GM18909 (cell line): ENCODE results near the gene LARP4B.

Source experiments
- ATAC-seq: cut with Tn5 transposase; IDR thresholded peaks from one replicate; pipeline ENCODE4 v1.9.1; 2021; ENCODE audit warnings: mild to moderate bottlenecking; ENCODE audit not compliant: unreplicated experiment, poor library complexity

LARP4B gene

GRCh38 chr10:843703-844102 is 87.8 kb downstream of the LARP4B start:
- no peak for ATAC-seq

DNA sequence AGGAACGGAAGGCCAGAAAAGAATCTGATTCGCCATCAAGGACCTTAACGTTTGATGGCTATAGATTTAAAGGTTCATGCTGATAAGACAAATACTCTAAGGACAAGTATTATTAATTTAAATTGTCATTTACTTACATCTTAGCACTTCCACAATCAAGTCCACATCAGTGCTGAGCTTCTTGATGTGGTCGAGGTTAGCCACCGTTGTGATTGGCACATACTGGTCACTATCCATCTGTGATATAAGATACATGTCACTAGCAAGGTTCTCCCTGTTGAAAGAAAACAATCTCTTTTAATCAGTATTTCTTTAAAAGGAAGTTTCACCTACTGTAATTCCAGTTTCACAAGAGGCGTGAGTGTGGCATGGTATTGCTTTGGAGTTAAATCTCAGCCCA is 88.7 kb downstream of the LARP4B start:
- ATAC-seq, result no peak

- no peak for ATAC-seq
Measured at GRCh38 chr10:841535-841934, 90.0 kb downstream of the LARP4B start.

- no peak for ATAC-seq
Measured at GRCh38 chr10:839550-840205, 91.8 kb downstream of the LARP4B start.

DNA sequence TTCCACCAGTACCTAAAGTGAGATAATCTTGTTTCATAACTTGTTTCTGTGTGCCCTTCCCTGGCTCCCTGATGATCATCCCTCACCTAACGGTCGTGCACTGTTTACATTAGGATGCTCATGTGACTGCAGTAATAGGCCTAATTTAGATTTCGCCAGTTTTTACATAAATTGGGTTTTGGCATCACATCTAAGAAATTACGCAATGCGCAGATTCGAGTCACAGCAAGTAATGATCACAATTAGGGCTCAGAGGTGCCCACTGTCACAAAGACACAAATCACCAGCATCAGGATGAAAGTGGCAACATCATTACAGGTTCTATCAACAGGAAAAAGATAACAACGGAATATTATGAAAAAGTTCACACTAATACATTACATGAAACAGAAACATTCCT is 94.7 kb downstream of the LARP4B start:
- ATAC-seq, result no peak

DNA sequence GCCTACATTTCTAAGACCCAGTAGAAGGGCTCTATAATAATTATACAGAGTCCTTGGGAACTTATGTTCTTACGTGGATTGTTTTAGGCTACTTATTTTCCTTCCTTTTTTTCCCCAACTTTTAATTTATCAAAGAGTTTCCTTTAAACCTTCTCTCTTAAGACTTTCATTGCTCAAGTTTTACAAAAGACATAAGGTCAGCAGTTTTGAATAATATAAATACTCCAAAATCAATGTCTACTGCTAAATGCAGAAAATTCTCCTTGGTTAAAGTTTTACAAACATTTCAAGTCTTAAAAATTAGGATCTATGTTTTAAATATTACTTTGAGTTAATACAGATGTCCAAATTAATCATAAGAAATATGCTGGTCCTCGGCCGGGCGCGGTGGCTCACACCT is 97.0 kb downstream of the LARP4B start:
- no peak for ATAC-seq

DNA sequence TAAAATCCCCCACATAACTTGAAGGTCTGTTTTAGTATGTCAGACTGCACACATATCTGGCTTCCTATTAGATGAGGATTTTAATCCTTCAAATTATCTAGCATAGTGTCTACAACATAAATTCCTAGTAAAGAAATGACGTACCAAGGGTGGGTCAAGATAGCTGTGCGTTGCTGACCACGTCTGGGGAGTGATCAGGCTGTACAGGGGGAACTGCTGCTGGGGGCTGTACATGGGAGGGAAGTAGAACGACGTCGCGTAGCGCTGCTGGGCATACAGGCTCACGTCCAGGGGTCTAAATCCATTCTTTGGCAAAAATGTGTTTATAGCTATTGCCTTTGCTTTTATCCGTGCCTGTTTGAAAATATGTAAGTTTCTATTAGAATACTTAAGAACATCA is 102.3 kb downstream of the LARP4B start:
- no peak for ATAC-seq

DNA sequence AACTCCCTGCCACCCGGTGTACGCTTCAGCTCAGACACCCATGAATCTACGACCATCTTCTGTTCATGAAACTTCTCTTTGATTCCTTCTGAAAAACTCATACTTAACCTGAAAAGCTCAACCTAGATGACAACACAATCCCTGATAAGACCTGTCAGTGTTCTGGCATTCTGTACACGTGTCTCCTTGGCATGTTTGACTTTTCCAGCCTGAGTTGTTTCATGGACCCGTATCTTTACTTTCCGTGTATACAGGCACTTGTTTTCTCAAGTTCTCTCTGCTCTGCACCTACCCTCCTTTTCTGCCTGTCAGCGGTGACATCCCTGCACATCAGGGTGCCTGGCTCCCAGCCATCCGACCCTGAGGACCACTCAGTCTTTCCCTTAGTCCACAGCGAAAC is 103.3 kb downstream of the LARP4B start:
- no peak for ATAC-seq

DNA sequence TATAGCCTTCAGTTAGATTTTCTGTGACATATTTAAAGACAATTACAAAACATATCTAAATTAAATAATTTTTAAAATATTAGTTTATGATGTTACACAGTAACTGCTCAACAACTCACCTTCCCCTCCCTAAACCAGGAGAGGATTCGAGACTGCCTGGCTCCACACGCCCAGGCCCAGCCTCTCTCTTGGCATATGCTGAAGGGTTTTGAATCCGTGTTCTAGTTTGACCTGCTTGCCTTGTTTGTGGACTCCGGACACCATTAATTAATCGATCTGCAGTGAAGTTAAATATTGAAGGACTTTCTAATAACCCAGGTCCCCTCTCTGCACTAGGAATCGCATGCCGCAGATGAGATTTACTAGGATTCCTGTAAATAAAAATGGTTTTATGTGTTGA is 106.6 kb downstream of the LARP4B start:
- no peak for ATAC-seq

DNA sequence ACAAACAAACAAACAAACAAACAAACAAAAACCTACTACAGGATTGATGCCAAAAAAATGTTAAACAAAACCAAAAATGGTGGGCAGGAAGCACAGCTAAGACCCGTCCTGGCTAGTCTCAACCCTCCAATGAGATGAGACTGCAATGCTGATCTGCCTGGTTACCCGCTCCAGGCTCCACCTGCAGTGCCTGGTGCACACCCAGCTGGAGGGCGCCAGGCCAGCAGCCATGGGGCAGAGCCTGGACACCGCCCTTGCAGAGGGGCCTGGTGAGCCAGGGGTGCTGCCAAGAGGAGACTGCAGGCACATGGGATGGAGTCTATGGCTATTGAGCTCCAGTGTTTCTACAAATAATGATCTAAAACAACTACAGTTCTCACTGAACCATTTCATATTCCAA is 107.0 kb downstream of the LARP4B start:
- no peak for ATAC-seq

GRCh38 chr10:822661-823367 is 108.7 kb downstream of the LARP4B start:
- peak; percentile 52 for ATAC-seq

- ATAC-seq, result no peak
Measured at GRCh38 chr10:822197-822596, 109.3 kb downstream of the LARP4B start.

GRCh38 chr10:821322-821721 is 110.2 kb downstream of the LARP4B start:
- ATAC-seq, result no peak

DNA sequence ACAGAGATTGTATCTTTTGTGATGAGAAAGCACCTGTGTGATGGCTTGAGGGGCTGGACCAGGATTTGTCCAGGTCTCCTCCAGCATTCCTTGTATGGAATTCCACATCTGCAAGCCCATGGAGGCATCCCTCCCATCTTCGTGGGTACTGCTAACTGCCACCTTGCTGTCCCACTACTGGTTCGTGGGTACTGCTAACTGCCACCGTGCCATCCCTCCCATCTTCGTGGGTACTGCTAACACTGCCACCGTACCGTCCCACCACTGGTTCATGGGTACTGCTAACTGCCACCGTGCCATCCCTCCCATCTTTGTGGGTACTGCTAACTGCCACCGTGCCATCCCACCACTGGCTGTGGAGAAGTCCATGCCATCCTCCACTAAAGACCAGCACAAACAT is 111.7 kb downstream of the LARP4B start:
- no peak for ATAC-seq

- no peak for ATAC-seq
Measured at GRCh38 chr10:819326-819725, 112.2 kb downstream of the LARP4B start.

DNA sequence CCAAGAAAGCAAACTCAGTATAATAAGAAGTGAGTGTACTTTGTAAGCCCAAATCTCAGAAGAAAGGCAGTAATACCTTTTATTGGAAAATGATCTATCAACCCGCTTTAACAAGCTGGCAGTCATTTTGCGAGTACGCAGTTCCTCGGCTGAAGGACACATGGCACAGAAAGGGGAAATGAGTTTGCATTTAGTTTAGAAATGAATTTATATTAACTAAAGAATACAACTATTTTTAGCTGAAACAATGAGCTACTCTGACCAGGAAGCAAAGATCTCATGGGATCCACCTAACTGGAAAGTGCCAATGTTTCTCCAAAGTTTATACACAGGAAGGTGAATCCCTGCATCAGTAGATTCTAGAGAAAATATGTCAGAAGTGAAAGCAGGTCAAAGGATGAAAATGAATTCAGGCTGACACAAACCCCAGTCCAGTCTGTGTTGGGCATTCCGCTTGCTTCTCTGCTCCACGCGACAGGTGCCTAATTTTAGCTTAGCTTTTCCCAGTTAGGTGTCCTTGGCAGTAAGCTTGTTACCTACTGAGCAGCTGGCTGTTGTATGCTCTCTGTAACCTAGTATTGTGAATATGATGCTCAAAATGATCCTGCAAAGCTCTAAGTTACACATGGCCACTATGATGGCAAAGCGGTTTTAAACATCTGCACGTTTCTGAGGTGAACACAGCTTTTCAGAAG is 112.8 kb downstream of the LARP4B start:
- peak; percentile 38 for ATAC-seq

DNA sequence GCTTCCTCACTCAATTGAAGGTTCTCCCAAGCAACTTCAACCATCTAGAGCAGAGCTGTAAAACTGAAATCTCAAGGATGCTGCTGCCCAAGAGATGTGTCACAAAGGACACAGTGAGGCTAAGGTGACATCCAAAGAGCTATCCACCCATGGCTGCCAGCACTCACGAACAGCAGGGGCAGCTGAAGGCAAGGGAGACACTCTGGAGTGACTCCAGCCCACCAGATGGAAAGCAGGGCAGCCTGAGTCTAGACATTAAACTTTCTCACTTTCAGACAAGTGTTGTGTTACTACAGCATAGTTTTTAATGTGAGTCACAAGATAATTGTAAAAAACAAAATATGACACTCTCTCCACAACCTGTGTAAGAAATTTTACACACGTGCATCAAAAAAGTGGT is 113.5 kb downstream of the LARP4B start:
- no peak for ATAC-seq

GRCh38 chr10:817371-817770 is 114.1 kb downstream of the LARP4B start:
- no peak for ATAC-seq

DNA sequence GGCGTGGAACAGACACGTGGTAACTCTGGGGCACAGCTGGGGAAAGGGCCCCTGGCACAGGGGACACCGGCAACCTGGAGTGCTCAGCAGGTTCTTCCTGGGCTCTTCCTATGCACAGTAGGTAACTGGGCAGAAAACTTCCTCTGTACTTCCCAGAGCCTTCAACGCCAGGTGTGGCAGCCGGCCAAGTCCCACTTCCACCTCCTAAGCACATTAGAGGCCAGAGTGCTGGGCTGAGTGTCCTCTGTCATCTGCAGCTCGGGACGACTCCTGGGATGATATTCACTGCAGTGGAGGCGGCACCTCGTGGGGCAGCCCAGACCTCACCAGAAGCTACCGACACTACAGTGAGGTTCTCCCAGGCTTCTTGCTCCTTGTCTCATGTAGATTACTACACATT is 114.5 kb downstream of the LARP4B start:
- ATAC-seq, result no peak

GRCh38 chr10:816091-816477 is 115.4 kb downstream of the LARP4B start:
- no peak for ATAC-seq

GRCh38 chr10:815338-816090 is 116.0 kb downstream of the LARP4B start:
- no peak for ATAC-seq
